Progenitor cell of endocrine pancreas (in vitro differentiated cells): ENCODE data around the gene TMEM267. TPM values are rescaled to one million over a fixed set of nuclear protein-coding genes. Genes with fewer than 3 reads are reported as not detected.
"Not testable (repeated sequence)": the region's sequence is repeated elsewhere in the genome, so short reads cannot be mapped to it uniquely, and the experiment has no call there.

ENCODE experiments used
- DNase-seq: peaks from one replicate; pipeline ENCODE4 v3.0.0; 2021; ENCODE audit warnings: low spot score; ENCODE audit not compliant: unreplicated experiment
- H3K27ac Mint-ChIP-seq: 2 replicates; pipeline ENCODE4 v1.8.0; 2021; ENCODE audit warnings: mild to moderate bottlenecking, moderate library complexity, mixed read lengths
- H3K27me3 Mint-ChIP-seq: 2 replicates; pipeline ENCODE4 v1.8.0; 2021; ENCODE audit warnings: mixed read lengths
- H3K36me3 Mint-ChIP-seq: 2 replicates; pipeline ENCODE4 v1.8.0; 2022; ENCODE audit warnings: mixed read lengths; ENCODE audit not compliant: insufficient read depth
- H3K4me1 Mint-ChIP-seq: 2 replicates; pipeline ENCODE4 v1.8.0; 2021; ENCODE audit warnings: low read depth, mixed read lengths
- H3K4me3 Mint-ChIP-seq: 2 replicates; pipeline ENCODE4 v1.8.0; 2021; ENCODE audit warnings: low read depth, mild to moderate bottlenecking, moderate library complexity, mixed read lengths
- H3K9me3 Mint-ChIP-seq: 2 replicates; pipeline ENCODE4 v1.8.0; 2021; ENCODE audit warnings: low read depth, mixed read lengths
- CTCF ChIP-seq: fragments of 200-600 bp; sonication (generic); IDR thresholded peaks from one replicate; pipeline ENCODE4 v1.5.0; 2021; ENCODE audit warnings: antibody characterized with exemption, mild to moderate bottlenecking; ENCODE audit not compliant: unreplicated experiment
- total RNA-seq: library from RNA; stranded (reverse); gene quantifications from 2 replicates; pipeline ENCODE4 v1.2.1, GENCODE V29; 2021

Gene TMEM267
- total RNA-seq, 1 donor from 2014 or later, result 8.6 TPM

GRCh38 chr5:43514816-43515677 lies 31.4 kb upstream of the TMEM267 start, which contains the start of gene C5orf34:
TSS of gene C5orf34 (minus strand) at chr5:43515148. CDS start at chr5:43509339, 5,809 bp downstream.
- DNase-seq, result peak; percentile 94
- peaks cover 4% of the 10 kb centered on the region for H3K36me3 Mint-ChIP-seq
- peaks cover 17% of the 10 kb centered on the region for H3K4me1 Mint-ChIP-seq
- peak within 1 kb of the TSS; percentile 85 for H3K4me3 Mint-ChIP-seq
- H3K27me3 Mint-ChIP-seq, result no peaks in the 10 kb centered on the region
- no peaks in the 10 kb centered on the region for H3K9me3 Mint-ChIP-seq
- peak within 1 kb of the TSS; percentile 97 for H3K27ac Mint-ChIP-seq
- no peak for TF ChIP-seq CTCF

DNA sequence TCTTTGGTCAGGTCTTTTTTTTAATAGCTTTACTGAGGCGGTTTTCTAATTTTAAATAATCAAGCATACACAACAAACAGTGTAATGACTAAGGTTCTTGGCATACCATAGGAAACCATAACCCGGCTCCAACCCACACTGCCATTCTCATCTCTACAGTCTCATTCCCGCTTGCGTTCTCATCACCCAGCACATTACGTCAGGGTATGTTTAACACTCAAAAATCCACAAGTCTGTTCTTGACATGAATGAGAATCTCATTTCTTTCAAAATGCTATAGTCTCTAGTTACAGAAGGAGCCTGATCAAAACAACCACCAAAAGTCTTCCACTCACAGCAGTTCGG lies 30.8 kb upstream of the TMEM267 start:
- no peak for TF ChIP-seq CTCF
- Mint-ChIP-seq H3K27ac (peak overlapping the region; percentile 97), H3K4me1 (peaks cover 17% of the 10 kb centered on the region), H3K4me3 (peak overlapping the region; percentile 85), H3K36me3 (peaks cover 4% of the 10 kb centered on the region), H3K9me3 (no peaks in the 10 kb centered on the region), H3K27me3 (no peaks in the 10 kb centered on the region)
- DNase-seq, result no peak

- Mint-ChIP-seq H3K4me3 (peak overlapping the region; percentile 85), H3K4me1 (peaks cover 17% of the 10 kb centered on the region), H3K36me3 (peaks cover 4% of the 10 kb centered on the region), H3K27me3 (no peaks in the 10 kb centered on the region), H3K9me3 (no peaks in the 10 kb centered on the region), H3K27ac (peak overlapping the region; percentile 97)
- TF ChIP-seq CTCF, result no peak
- DNase-seq, result no peak
Measured at GRCh38 chr5:43514025-43514424, 30.4 kb upstream of the TMEM267 start.

- not testable (repeated sequence) for H3K4me3 Mint-ChIP-seq, H3K27ac Mint-ChIP-seq, H3K36me3 Mint-ChIP-seq, DNase-seq, H3K27me3 Mint-ChIP-seq, H3K9me3 Mint-ChIP-seq
- peaks cover 17% of the 10 kb centered on the region for H3K4me1 Mint-ChIP-seq
Measured at GRCh38 chr5:43511062-43511461, 27.4 kb upstream of the TMEM267 start.

DNA sequence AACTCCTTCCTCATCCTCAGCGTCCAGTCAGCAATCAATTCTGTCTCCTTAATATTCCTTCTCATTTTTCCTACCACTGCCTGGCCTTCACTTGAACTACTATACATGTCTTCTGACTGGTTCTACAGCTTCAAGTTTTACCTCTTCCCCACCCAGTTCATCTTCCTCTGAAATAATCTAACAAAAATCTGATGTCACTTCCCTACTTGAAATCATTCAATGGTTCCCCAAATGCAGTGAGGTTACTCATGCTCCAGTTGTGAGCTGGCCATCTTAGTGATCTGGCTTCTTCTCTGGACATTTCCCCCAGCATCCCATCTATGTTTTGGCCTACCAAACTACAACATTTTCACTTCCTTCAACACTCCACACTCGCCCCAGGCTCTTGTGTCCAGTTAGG lies 14.9 kb upstream of the TMEM267 start:
- H3K27me3 Mint-ChIP-seq, result no peaks in the 10 kb centered on the region
- no peaks in the 10 kb centered on the region for H3K4me1 Mint-ChIP-seq
- no peak for TF ChIP-seq CTCF
- H3K27ac Mint-ChIP-seq, result no peak overlapping the region
- no peaks in the 10 kb centered on the region for H3K36me3 Mint-ChIP-seq
- no peaks in the 10 kb centered on the region for H3K9me3 Mint-ChIP-seq
- no peak overlapping the region for H3K4me3 Mint-ChIP-seq
- DNase-seq, result no peak
